GM12873 (cell line): Measurements from ENCODE around the gene PPP4C.

Experiments
- CTCF ChIP-seq: IDR thresholded peaks from 2 replicates; pipeline ENCODE4 v1.5.1; 2012; ENCODE audit warnings: low read depth, mild to moderate bottlenecking, moderate library complexity, low read length, control low read depth; ENCODE audit not compliant: insufficient read depth; ENCODE audit errors: missing control alignments

Gene PPP4C

GRCh38 chr16:30088832-30089624, 13.2 kb downstream of the PPP4C start:
- TF ChIP-seq CTCF: no peak

GRCh38 chr16:30090610-30091331, 15.0 kb downstream of the PPP4C start:
- TF ChIP-seq CTCF: no peak

- peak; percentile 82 for TF ChIP-seq CTCF
Observed at GRCh38 chr16:30091474-30092372, 15.9 kb downstream of the PPP4C start, which contains the start of gene TBX6. Gene TBX6 (minus strand): TSS chr16:30091924. CDS start chr16:30091193, 731 bp downstream.

GRCh38 chr16:30092373-30093010, 16.7 kb downstream of the PPP4C start:
- TF ChIP-seq CTCF: peak; percentile 96

GRCh38 chr16:30094541-30095165, 18.9 kb downstream of the PPP4C start:
- no peak for TF ChIP-seq CTCF

- TF ChIP-seq CTCF: no peak
Observed at GRCh38 chr16:30095166-30096078, 19.6 kb downstream of the PPP4C start.
